ENCODE data around the gene HRC. TPM values are rescaled to one million over a fixed set of nuclear protein-coding genes. Genes with fewer than 3 reads are reported as not detected.
A peak's percentile ranks its signal among the peaks of the same experiment; 100 is the strongest.

HRC gene
- total and polyA plus RNA-seq, 4 donors, result 0.14 to 5.7 (median 1.1) TPM

DNA sequence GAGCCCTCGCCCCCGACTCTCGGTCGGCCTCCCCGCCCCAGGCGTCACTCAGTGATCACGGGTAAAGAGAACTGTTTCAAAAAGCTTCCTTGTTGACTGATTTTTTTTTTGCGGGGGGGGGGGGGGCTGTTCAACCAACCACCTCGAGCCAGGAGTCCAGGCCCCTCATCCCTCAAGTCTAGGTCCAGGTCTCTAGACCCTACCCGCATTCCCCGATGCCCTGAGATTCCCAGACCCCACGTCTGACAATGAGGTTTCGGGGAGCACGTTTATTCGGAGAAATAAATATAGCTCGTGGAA is 4.3 kb downstream of the HRC start:
- Histone ChIP-seq H3K9ac (ENCODE audit: insufficient read depth in 1 of 2, low read length in 2 of 2) (no peak overlapping the region), H3K4me3 (no peak overlapping the region), H3K27ac (ENCODE audit: low read depth in 1 of 2, low read length in 1 of 2) (peak overlapping the region; percentile 83 to 92), H3K36me3 (ENCODE audit: control insufficient read depth in 4 of 4, insufficient read depth in 4 of 4, low read length in 4 of 4) (no peaks in the 10 kb centered on the region), H3K27me3 (ENCODE audit: control insufficient read depth in 3 of 3, insufficient read depth in 3 of 3, low read length in 2 of 3) (no peaks in the 10 kb centered on the region), H3K9me3 (ENCODE audit: control insufficient read depth in 4 of 4, insufficient read depth in 3 of 4, low read length in 3 of 4) (peaks cover 0 to 2% (median 0%) of the 10 kb centered on the region in 4 donors), H3K4me1 (ENCODE audit: control insufficient read depth in 5 of 5, insufficient read depth in 5 of 5, low read length in 5 of 5) (peaks cover 0 to 28% (median 16%) of the 10 kb centered on the region in 5 donors)
- no peak for DNase-seq
- 8% methylated on average over 15 to 16 of the region's 16 CpGs for WGBS, 2 donors
- ATAC-seq (ENCODE audit: insufficient read depth, low FRiP score), result no peak
- TF ChIP-seq, protein P1, sequence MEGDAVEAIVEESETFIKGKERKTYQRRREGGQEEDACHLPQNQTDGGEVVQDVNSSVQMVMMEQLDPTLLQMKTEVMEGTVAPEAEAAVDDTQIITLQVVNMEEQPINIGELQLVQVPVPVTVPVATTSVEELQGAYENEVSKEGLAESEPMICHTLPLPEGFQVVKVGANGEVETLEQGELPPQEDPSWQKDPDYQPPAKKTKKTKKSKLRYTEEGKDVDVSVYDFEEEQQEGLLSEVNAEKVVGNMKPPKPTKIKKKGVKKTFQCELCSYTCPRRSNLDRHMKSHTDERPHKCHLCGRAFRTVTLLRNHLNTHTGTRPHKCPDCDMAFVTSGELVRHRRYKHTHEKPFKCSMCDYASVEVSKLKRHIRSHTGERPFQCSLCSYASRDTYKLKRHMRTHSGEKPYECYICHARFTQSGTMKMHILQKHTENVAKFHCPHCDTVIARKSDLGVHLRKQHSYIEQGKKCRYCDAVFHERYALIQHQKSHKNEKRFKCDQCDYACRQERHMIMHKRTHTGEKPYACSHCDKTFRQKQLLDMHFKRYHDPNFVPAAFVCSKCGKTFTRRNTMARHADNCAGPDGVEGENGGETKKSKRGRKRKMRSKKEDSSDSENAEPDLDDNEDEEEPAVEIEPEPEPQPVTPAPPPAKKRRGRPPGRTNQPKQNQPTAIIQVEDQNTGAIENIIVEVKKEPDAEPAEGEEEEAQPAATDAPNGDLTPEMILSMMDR (IDR thresholded peaks at IDR 0.05; ENCODE audit: control extremely low read depth, extremely low read depth), result no peak

DNA sequence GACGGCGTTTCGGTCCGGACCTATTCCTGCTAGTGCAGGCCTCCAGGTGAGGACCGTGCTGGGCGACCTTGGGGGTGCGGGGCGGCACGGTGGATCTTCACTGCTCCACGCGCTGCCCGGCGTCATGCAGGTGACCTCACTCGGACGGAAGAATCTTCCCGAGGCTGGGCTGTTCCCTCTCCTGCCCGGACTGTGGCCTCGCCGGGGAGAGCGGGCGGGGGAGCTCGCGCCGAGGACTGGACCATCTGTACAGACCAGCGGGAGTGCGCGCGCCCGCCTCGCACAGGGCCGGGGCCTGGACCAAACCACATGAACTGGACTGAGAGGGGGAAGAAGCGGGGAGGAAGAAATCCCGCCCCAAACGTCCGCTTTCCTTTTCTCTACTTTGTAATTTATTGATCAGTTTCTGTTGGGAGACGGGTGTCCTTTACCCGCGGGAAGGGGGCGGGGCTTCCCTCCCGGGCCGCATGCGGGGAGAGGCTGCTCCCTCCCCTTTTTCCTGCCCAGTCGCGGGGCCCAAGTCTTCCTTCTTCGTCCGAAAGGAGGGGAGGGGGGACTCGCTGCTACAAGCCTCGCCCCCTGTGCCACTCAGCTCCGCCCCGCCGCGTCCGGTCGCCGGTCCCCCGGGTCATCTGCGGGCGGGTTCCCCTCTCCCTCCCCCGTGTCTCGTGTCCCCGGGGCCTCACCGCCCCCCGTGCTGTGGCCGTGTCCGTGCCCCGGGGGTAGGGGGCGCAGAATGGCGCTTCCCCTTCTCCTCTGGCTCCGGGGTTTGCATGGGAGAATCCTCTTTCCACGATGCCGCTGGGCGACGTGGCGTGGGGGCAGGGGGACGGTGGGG is 4.9 kb downstream of the HRC start:
- Histone ChIP-seq H3K36me3 (ENCODE audit: control insufficient read depth in 4 of 4, insufficient read depth in 4 of 4, low read length in 4 of 4) (no peaks in the 10 kb centered on the region), H3K27ac (ENCODE audit: low read depth in 1 of 2, low read length in 1 of 2) (peak overlapping the region; percentile 83 to 92), H3K4me1 (ENCODE audit: control insufficient read depth in 5 of 5, insufficient read depth in 5 of 5, low read length in 5 of 5) (peaks cover 0 to 22% (median 16%) of the 10 kb centered on the region in 5 donors), H3K27me3 (ENCODE audit: control insufficient read depth in 3 of 3, insufficient read depth in 3 of 3, low read length in 2 of 3) (no peaks in the 10 kb centered on the region), H3K4me3 (peak overlapping the region; percentile 60), H3K9me3 (ENCODE audit: control insufficient read depth in 4 of 4, insufficient read depth in 3 of 4, low read length in 3 of 4) (peaks cover 0 to 2% (median 0%) of the 10 kb centered on the region in 4 donors), H3K9ac (ENCODE audit: insufficient read depth in 1 of 2, low read length in 2 of 2) (peak overlapping the region; percentile 28 to 69)
- TF ChIP-seq, protein P1 (IDR thresholded peaks at IDR 0.05; ENCODE audit: control extremely low read depth, extremely low read depth), result no peak
- DNase-seq, result peak; percentile 93 to 96 (median 95)
- peak; percentile 63 for ATAC-seq (ENCODE audit: insufficient read depth, low FRiP score)
- WGBS, 2 donors, result 0 to 1% methylated on average over 66 to 74 of the region's 75 CpGs

GRCh38 chr19:49149652-49150105 is 5.5 kb downstream of the HRC start:
- Histone ChIP-seq H3K36me3 (ENCODE audit: control insufficient read depth in 4 of 4, insufficient read depth in 4 of 4, low read length in 4 of 4) (no peaks in the 10 kb centered on the region), H3K4me3 (peak overlapping the region; percentile 60), H3K9ac (ENCODE audit: insufficient read depth in 1 of 2, low read length in 2 of 2) (peak overlapping the region; percentile 28 to 69), H3K27ac (ENCODE audit: low read depth in 1 of 2, low read length in 1 of 2) (peak overlapping the region; percentile 83 to 92), H3K9me3 (ENCODE audit: control insufficient read depth in 4 of 4, insufficient read depth in 3 of 4, low read length in 3 of 4) (peaks cover 0 to 2% (median 0%) of the 10 kb centered on the region in 4 donors), H3K4me1 (ENCODE audit: control insufficient read depth in 5 of 5, insufficient read depth in 5 of 5, low read length in 5 of 5) (peaks cover 0 to 17% (median 13%) of the 10 kb centered on the region in 5 donors), H3K27me3 (ENCODE audit: control insufficient read depth in 3 of 3, insufficient read depth in 3 of 3, low read length in 2 of 3) (no peaks in the 10 kb centered on the region)
- TF ChIP-seq, protein P1 (IDR thresholded peaks at IDR 0.05; ENCODE audit: control extremely low read depth, extremely low read depth), result no peak
- 1% methylated on average over 23 of the region's 23 CpGs for WGBS, 2 donors
- peak; percentile 91 to 97 (median 96) for DNase-seq
- peak; percentile 49 for ATAC-seq (ENCODE audit: insufficient read depth, low FRiP score)
